A549 (cell line): ENCODE results near the gene LRRC3C.
A peak's percentile ranks its signal among the peaks of the same experiment; 100 is the strongest.

ENCODE experiments used
- CHD2 ChIP-seq: fragments of 150-350 bp; IDR thresholded peaks from 2 replicates; pipeline ENCODE4 v1.6.1; 2014; ENCODE audit warnings: low read length; ENCODE audit not compliant: partially characterized antibody
- CTCF ChIP-seq: fragments of >200 bp; sonication (Bioruptor Twin); formaldehyde crosslinking; IDR thresholded peaks from 3 replicates; pipeline ENCODE4 v1.5.1; 2016
- EHMT2 ChIP-seq: fragments of 200-600 bp; sonication (generic); IDR thresholded peaks from 2 replicates; pipeline ENCODE4 v1.6.1; 2016; ENCODE audit warnings: antibody characterized with exemption, low read depth, mild to moderate bottlenecking, moderate library complexity
- ELK1 ChIP-seq: fragments of 150-350 bp; IDR thresholded peaks from 2 replicates; pipeline ENCODE4 v1.6.1; 2014; ENCODE audit warnings: low read depth, mild to moderate bottlenecking, low read length
- EP300 ChIP-seq, 2 experiments: fragments of >200 bp; sonication (Bioruptor Twin); formaldehyde crosslinking; IDR thresholded peaks; 2 replicates in 1 of 2; 3 replicates in 1 of 2; pipeline ENCODE4 v1.6.1; 2016 to 2017
- HES2 ChIP-seq: fragments of >200 bp; sonication (Bioruptor Twin); formaldehyde crosslinking; IDR thresholded peaks from 2 replicates; pipeline ENCODE4 v1.6.1; 2016
- JUN ChIP-seq, 2 experiments: fragments of >200 bp; sonication (Bioruptor Twin); formaldehyde crosslinking; IDR thresholded peaks; 2 replicates in 1 of 2; 3 replicates in 1 of 2; pipeline ENCODE4 v1.6.1; 2016 to 2017
- KDM1A ChIP-seq: fragments of 200-600 bp; sonication (generic); IDR thresholded peaks from 2 replicates; pipeline ENCODE4 v1.6.1; 2016; ENCODE audit warnings: low read depth, mild to moderate bottlenecking
- MAFK ChIP-seq: fragments of 450-650 bp; IDR thresholded peaks from 2 replicates; pipeline ENCODE4 v1.6.1; 2014; ENCODE audit not compliant: partially characterized antibody
- MAX ChIP-seq: IDR thresholded peaks from 2 replicates; pipeline ENCODE4 v1.6.1; 2012
- POLR2A ChIP-seq: IDR thresholded peaks from 2 replicates; pipeline ENCODE4 v1.6.1; 2012; ENCODE audit warnings: mild to moderate bottlenecking, low read length
- RFX5 ChIP-seq: fragments of 450-650 bp; IDR thresholded peaks from 2 replicates; pipeline ENCODE4 v1.7.1; 2014; ENCODE audit warnings: antibody characterized with exemption, mild to moderate bottlenecking, moderate library complexity
- RNF2 ChIP-seq: fragments of 200-600 bp; sonication (generic); IDR thresholded peaks from 2 replicates; pipeline ENCODE4 v1.6.1; 2016; ENCODE audit warnings: low read depth, mild to moderate bottlenecking, antibody characterized with exemption, moderate library complexity, borderline replicate concordance
- SREBF2 ChIP-seq: fragments of 450-650 bp; IDR thresholded peaks from 2 replicates; pipeline ENCODE4 v1.6.1; 2014; ENCODE audit warnings: mild to moderate bottlenecking, moderate library complexity

- no peak for TF ChIP-seq ELK1
- no peak for TF ChIP-seq CTCF
- TF ChIP-seq SREBF2 = no peak
- no peak for TF ChIP-seq RFX5
- TF ChIP-seq EHMT2 = no peak
- no peak for TF ChIP-seq RNF2
- 0 out of 2 replicates have a peak, but pooled peaks have one; percentile 4 for TF ChIP-seq MAX
- peak; percentile 61 for TF ChIP-seq MAFK
- TF ChIP-seq POLR2A = no peak
- TF ChIP-seq JUN (IDR thresholded peaks at IDR 0.05) = no peak
- no peak for TF ChIP-seq CHD2
- TF ChIP-seq EP300 (IDR thresholded peaks at IDR 0.05) = no peak
- no peak for TF ChIP-seq KDM1A
- TF ChIP-seq HES2 = no peak
Measured at GRCh38 chr17:39951924-39952679, 24.6 kb downstream of the LRRC3C start.
